Esophagus muscularis mucosa (tissue), 4 donors: ENCODE results near the gene CYP2U1.

Source experiments
- CTCF ChIP-seq, 3 experiments: fragments of 200-600 bp in 2 of 3; fragments of 450-650 bp in 1 of 3; sonication (generic) in 2 of 3; IDR thresholded peaks; one replicate each; pipeline ENCODE4 v1.5.1; 2017 to 2019; ENCODE audit warnings: antibody characterized with exemption in 3 of 3, mild to moderate bottlenecking in 2 of 3, moderate library complexity in 1 of 3
- EP300 ChIP-seq: sonication (generic); formaldehyde crosslinking; IDR thresholded peaks from one replicate; pipeline ENCODE4 v1.6.1; 2017; ENCODE audit warnings: antibody characterized with exemption
- POLR2A ChIP-seq: fragments of 450-650 bp; IDR thresholded peaks from one replicate; pipeline ENCODE4 v1.6.1; 2017; ENCODE audit warnings: antibody characterized with exemption, moderate library complexity, mild to moderate bottlenecking, low read depth
- POLR2AphosphoS5 ChIP-seq, 2 donors: sonication (generic); formaldehyde crosslinking; IDR thresholded peaks; one replicate each; pipeline ENCODE4 v1.6.1; 2017; ENCODE audit warnings: antibody characterized with exemption in 2 of 2

DNA sequence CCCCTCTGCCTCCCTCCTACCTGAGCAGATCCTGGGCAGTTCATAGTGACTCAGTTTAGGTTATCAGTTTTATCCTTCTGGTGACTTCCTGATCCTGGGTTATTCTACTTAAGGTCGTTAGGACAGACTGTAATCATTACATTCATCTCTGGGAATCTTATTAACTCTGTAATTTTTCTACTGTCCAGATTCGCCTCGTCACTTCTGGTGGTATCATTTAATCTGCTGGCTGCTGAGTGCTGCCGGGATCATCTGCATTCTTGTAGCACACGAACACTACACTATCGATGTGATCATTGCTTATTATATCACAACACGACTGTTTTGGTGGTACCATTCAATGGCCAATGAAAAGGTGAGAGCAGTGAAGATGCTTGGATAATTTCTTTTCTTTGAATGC is 23.0 kb upstream of the CYP2U1 start:
- TF ChIP-seq CTCF (IDR thresholded peaks at IDR 0.05) (no peak), POLR2A (no peak), EP300 (no peak), POLR2AphosphoS5 (IDR thresholded peaks at IDR 0.05) (no peak)
